ENCODE results near the gene ACTL6A. TPM values are rescaled to one million over a fixed set of nuclear protein-coding genes. Genes with fewer than 3 reads are reported as not detected.

Gene ACTL6A
- total RNA-seq, 4 donors from 2014 or later: 34.1 to 67.3 (median 48.7) TPM

GRCh38 chr3:179599531-179599930 is 36.8 kb downstream of the ACTL6A start:
- intact Hi-C loops (cut with DNase I; ENCODE audit: low total_unique reads): no loop called here
- no peak for TF ChIP-seq CTCF (IDR thresholded peaks at IDR 0.05)
- no peak for TF ChIP-seq POLR2A (IDR thresholded peaks at IDR 0.05)
- H3K4me3 ChIP-seq (ENCODE audit: low read depth, poor library complexity, severe bottlenecking): no peak overlapping the region
- no peak for DNase-seq (ENCODE audit: low spot score in 2 of 2)
- 90 to 93% methylated on average over 4 of the region's 4 CpGs for WGBS, 2 donors

DNA sequence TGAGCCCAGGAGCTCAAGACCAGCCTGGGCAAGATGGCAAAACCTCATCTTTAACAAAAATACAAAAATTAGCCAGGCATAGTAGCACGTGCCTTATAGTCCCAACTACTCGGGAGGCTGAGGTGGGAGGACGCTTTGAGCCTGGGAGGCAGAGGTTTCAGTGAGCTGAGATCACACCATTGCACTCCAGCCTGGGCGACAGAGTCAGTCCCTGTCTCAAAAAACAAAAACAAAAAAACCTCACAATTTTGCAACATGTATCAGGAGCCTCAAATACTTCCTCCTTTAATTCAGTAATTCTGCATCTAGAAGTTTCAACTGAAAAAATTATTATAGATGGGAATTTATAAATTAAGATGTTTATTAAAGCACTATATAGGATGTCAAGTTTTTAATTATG is 40.6 kb downstream of the ACTL6A start:
- intact Hi-C loops (cut with DNase I; ENCODE audit: low total_unique reads): no loop called here
- no peak overlapping the region for H3K4me3 ChIP-seq (ENCODE audit: low read depth, poor library complexity, severe bottlenecking)
- WGBS, 2 donors: 74 to 78% methylated on average over 4 of the region's 4 CpGs
- DNase-seq (ENCODE audit: low spot score in 2 of 2): no peak
- TF ChIP-seq POLR2A (IDR thresholded peaks at IDR 0.05) (no peak), CTCF (IDR thresholded peaks at IDR 0.05) (no peak)

GRCh38 chr3:179603831-179604230 is 41.1 kb downstream of the ACTL6A start:
- H3K4me3 ChIP-seq (ENCODE audit: low read depth, poor library complexity, severe bottlenecking): peak overlapping the region; percentile 92
- intact Hi-C loops (cut with DNase I; ENCODE audit: low total_unique reads): no loop called here
- TF ChIP-seq POLR2A (IDR thresholded peaks at IDR 0.05) (no peak), CTCF (IDR thresholded peaks at IDR 0.05) (no peak)
- 1% methylated on average over 3 of the region's 3 CpGs for WGBS, 2 donors
- DNase-seq (ENCODE audit: low spot score in 2 of 2): no peak

DNA sequence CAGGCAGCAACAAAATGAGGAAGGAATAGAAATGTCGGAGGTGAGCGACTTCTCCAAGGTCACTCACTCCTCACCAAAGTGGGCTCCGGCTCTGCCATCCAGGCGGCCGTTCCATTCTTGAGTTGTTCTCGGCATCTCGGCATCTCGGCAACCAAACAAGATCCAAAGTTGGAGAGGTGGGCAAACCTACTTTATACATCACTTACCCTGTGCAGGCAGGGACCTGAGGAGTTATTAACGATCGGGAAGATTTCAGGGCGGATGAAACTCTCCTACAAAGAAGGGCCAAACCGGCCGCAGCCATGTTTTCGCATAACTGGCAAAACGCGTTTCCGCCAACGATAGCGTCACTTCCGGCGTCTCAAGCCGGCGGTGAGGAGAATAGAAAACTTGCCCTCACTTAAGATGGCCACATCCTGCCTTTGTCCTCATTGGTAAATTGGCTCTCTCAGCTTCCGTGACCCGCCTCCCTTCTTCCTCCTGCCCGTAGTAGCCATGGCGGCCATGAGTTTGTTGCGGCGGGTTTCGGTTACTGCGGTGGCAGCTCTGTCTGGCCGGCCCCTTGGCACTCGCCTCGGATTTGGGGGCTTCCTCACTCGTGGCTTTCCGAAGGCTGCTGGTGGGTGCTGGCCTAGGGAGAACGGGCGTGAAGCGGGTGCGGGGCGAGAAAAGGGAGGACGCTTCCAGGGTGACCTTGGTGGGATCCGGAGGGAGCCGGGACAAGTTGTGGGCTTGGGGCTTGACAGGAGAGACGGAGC is 41.8 kb downstream of the ACTL6A start, which contains the start of the genes MRPL47 and NDUFB5:
Gene MRPL47, minus strand, starts transcription at position 318 of the 758 bp plus-strand sequence. Its CDS starts 14 bp downstream, at position 304.
Gene NDUFB5, plus strand, starts transcription at position 474 of the 758 bp plus-strand sequence. Its CDS starts 22 bp downstream, at position 496.
- intact Hi-C loops (cut with DNase I; ENCODE audit: low total_unique reads): no loop called here
- no peak for TF ChIP-seq CTCF (IDR thresholded peaks at IDR 0.05)
- no peak for TF ChIP-seq POLR2A (IDR thresholded peaks at IDR 0.05)
- WGBS, 2 donors: 1% methylated on average over 45 of the region's 45 CpGs
- DNase-seq (ENCODE audit: low spot score in 2 of 2): peak; percentile 95 to 98
- H3K4me3 ChIP-seq (ENCODE audit: low read depth, poor library complexity, severe bottlenecking): peak within 1 kb of the TSS; percentile 92

GRCh38 chr3:179606534-179607085 is 43.9 kb downstream of the ACTL6A start:
- no peak for DNase-seq (ENCODE audit: low spot score in 2 of 2)
- intact Hi-C loops (cut with DNase I; ENCODE audit: low total_unique reads): no loop called here
- TF ChIP-seq POLR2A (IDR thresholded peaks at IDR 0.05): no peak
- no peak for TF ChIP-seq CTCF (IDR thresholded peaks at IDR 0.05)
- WGBS, 2 donors: 89 to 93% methylated on average over 4 of the region's 4 CpGs
- H3K4me3 ChIP-seq (ENCODE audit: low read depth, poor library complexity, severe bottlenecking): no peak overlapping the region
